DND-41 (cell line): ENCODE measurements around the gene SNCB.

Experiments
- ATAC-seq: fragments of 200-7000 bp; cut with Tn5 transposase; 3 replicates; pipeline ENCODE4 v1.9.1; 2021; ENCODE audit warnings: low read depth; ENCODE audit not compliant: insufficient read depth
- DNase-seq: peaks from one replicate; pipeline ENCODE4 v3.0.0-alpha.2; 2020
- H2AFZ ChIP-seq: 2 replicates; pipeline ENCODE4 v1.6.0; 2012; ENCODE audit warnings: low read depth, low read length
- H3K27ac ChIP-seq: 2 replicates; pipeline ENCODE4 v1.5.1; 2012; ENCODE audit warnings: low read length, inconsistent platforms
- H3K27me3 ChIP-seq: fragments of 200-600 bp; sonication (generic); 2 replicates; pipeline ENCODE4 v1.6.0; 2012; ENCODE audit warnings: low read length, mild to moderate bottlenecking, inconsistent platforms; ENCODE audit not compliant: insufficient read depth, poor library complexity
- H3K36me3 ChIP-seq: 2 replicates; pipeline ENCODE4 v1.5.1; 2012; ENCODE audit warnings: low read length, inconsistent platforms; ENCODE audit not compliant: insufficient read depth
- H3K4me1 ChIP-seq: 2 replicates; pipeline ENCODE4 v1.5.1; 2012; ENCODE audit warnings: mild to moderate bottlenecking, low read length; ENCODE audit not compliant: insufficient read depth
- H3K4me2 ChIP-seq: 2 replicates; pipeline ENCODE4 v1.6.0; 2012; ENCODE audit warnings: mild to moderate bottlenecking, moderate library complexity, low read length, inconsistent platforms; ENCODE audit not compliant: insufficient read depth
- H3K4me3 ChIP-seq, 2 experiments: fragments of 200-600 bp in 1 of 2; shearing (Covaris generic) in 1 of 2; 2 replicates each; pipeline ENCODE4 v1.5.1; 2012 to 2016; ENCODE audit warnings: inconsistent platforms in 2 of 2, low read length in 2 of 2, mild to moderate bottlenecking in 2 of 2, low read depth in 1 of 2, moderate library complexity in 1 of 2
- H3K79me2 ChIP-seq: 2 replicates; pipeline ENCODE4 v1.6.0; 2012; ENCODE audit warnings: low read length, inconsistent platforms; ENCODE audit not compliant: insufficient read depth
- H3K9ac ChIP-seq: 2 replicates; pipeline ENCODE4 v1.6.0; 2012; ENCODE audit warnings: low read depth, mild to moderate bottlenecking, inconsistent platforms, low read length, moderate library complexity
- H3K9me3 ChIP-seq: 2 replicates; pipeline ENCODE4 v1.5.1; 2012; ENCODE audit warnings: low read length, moderate library complexity, mild to moderate bottlenecking, inconsistent platforms; ENCODE audit not compliant: insufficient read depth, severe bottlenecking
- H4K20me1 ChIP-seq: 2 replicates; pipeline ENCODE4 v1.6.0; 2012; ENCODE audit warnings: low read length; ENCODE audit not compliant: insufficient read depth
- EZH2 ChIP-seq: IDR thresholded peaks from 3 replicates; pipeline ENCODE4 v1.6.1; 2012; ENCODE audit warnings: borderline replicate concordance, low read depth, mild to moderate bottlenecking, moderate library complexity, low read length, inconsistent platforms; ENCODE audit not compliant: severe bottlenecking
- TF ChIP-seq, protein P1 (sequence below): IDR thresholded peaks from 2 replicates; pipeline ENCODE4 v1.5.1; 2012; ENCODE audit warnings: borderline replicate concordance, low read length, moderate library complexity, mild to moderate bottlenecking; ENCODE audit not compliant: poor library complexity, severe bottlenecking; ENCODE audit errors: extremely low read depth

The SNCB gene

DNA sequence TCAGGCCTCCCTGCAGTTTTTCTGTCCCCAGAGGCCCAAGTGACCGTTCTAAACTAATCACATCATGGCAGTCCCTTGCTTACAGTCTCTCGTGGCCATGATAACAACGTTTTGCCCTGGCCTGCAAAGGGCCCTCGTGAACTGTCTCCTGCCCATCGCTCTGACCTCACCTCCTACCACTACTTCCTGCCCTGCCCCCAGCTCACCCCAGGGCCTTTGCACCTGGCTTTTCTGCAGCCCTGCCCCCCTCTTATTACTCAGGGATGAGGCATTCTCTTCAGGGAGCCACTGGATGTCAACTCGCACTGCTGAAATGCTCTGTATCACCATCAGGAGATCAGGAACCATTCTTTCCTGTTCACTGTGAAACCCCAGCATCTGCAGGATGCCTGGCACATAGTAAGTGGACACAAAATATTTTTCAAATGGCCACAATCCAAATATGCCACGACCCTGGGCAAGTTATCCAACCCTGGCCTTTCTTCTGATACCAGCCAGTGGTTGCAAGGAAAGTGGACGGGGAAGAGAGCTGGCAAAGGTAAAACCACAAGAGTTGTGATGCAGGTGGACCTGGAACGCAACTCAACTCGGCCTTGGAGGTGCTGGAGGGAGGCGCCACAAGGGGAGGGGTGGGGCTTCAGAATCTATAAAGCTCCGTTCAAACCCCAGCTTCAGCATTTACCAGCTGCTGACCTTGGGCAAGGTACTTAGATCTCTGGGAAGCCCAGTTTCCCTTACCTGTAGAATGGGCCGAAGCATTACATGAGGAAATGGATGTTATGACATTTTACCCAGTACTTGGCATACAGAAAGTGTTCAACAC lies 1.7 kb downstream of the SNCB start:
- no peak overlapping the region for H3K27ac ChIP-seq
- H3K9me3 ChIP-seq: no peaks in the 10 kb centered on the region
- TF ChIP-seq, protein P1, sequence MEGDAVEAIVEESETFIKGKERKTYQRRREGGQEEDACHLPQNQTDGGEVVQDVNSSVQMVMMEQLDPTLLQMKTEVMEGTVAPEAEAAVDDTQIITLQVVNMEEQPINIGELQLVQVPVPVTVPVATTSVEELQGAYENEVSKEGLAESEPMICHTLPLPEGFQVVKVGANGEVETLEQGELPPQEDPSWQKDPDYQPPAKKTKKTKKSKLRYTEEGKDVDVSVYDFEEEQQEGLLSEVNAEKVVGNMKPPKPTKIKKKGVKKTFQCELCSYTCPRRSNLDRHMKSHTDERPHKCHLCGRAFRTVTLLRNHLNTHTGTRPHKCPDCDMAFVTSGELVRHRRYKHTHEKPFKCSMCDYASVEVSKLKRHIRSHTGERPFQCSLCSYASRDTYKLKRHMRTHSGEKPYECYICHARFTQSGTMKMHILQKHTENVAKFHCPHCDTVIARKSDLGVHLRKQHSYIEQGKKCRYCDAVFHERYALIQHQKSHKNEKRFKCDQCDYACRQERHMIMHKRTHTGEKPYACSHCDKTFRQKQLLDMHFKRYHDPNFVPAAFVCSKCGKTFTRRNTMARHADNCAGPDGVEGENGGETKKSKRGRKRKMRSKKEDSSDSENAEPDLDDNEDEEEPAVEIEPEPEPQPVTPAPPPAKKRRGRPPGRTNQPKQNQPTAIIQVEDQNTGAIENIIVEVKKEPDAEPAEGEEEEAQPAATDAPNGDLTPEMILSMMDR: no peak
- TF ChIP-seq EZH2: no peak
- no peak for DNase-seq
- H3K4me1 ChIP-seq: no peaks in the 10 kb centered on the region
- H3K79me2 ChIP-seq: no peaks in the 10 kb centered on the region
- no peak overlapping the region for H3K4me3 ChIP-seq
- no peak for ATAC-seq
- no peaks in the 10 kb centered on the region for H4K20me1 ChIP-seq
- H3K4me2 ChIP-seq: no peak overlapping the region
- H3K36me3 ChIP-seq: no peaks in the 10 kb centered on the region
- no peak overlapping the region for H2AFZ ChIP-seq
- peaks cover 4% of the 10 kb centered on the region for H3K27me3 ChIP-seq
- H3K9ac ChIP-seq: no peak overlapping the region

DNA sequence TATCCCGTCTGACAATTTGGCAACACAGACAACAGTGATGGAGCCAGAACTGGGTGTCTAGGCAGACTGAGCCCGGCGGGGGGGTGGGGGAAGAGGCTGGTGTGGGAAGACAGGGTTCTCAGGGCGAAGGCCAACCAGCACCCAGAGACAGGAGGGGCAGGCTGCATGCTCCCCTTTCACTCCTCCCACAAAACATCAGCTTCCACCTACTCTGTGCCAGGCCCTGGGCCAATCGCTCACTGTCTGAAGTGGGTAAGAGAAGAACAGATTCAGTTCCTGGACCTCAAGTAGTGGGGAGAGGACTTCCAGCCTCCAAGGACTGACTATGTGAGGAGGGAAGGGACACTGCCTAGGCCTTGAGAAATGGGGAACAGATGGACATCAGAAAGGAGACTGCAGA lies 2.8 kb downstream of the SNCB start:
- Histone ChIP-seq H3K4me3 (no peak overlapping the region), H3K9ac (no peak overlapping the region), H3K27ac (no peak overlapping the region), H3K79me2 (no peaks in the 10 kb centered on the region), H2AFZ (no peak overlapping the region), H3K4me1 (no peaks in the 10 kb centered on the region), H3K27me3 (no peaks in the 10 kb centered on the region), H4K20me1 (no peaks in the 10 kb centered on the region), H3K4me2 (no peak overlapping the region), H3K36me3 (no peaks in the 10 kb centered on the region), H3K9me3 (no peaks in the 10 kb centered on the region)
- ATAC-seq (no peak), DNase-seq (no peak)
- TF ChIP-seq, protein P1: no peak
- TF ChIP-seq EZH2: no peak

DNA sequence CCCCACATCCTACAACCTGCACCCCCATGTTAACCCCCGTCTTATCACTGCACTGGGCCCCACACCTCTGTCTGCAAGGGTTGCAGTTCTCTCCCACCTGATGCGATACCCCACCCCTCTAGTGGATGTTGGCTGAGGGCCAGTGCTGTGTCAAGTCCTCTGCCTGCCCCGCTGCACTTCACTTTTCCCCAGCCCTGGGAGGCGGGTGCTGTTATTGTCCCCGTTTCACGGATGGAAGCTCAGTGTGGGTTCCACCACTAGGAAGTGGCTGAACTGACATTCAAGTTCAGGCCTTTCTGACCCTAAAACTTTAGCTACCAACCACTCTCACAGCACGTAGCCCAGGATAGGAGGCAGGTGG lies 3.5 kb downstream of the SNCB start:
- no peaks in the 10 kb centered on the region for H3K4me1 ChIP-seq
- no peak overlapping the region for H3K27ac ChIP-seq
- no peak overlapping the region for H3K4me3 ChIP-seq
- no peak overlapping the region for H2AFZ ChIP-seq
- ATAC-seq (no peak), DNase-seq (no peak)
- H3K79me2 ChIP-seq: no peaks in the 10 kb centered on the region
- H3K9me3 ChIP-seq: no peaks in the 10 kb centered on the region
- no peaks in the 10 kb centered on the region for H4K20me1 ChIP-seq
- no peak overlapping the region for H3K4me2 ChIP-seq
- no peak overlapping the region for H3K9ac ChIP-seq
- H3K36me3 ChIP-seq: no peaks in the 10 kb centered on the region
- TF ChIP-seq EZH2: no peak
- TF ChIP-seq, protein P1: no peak
- H3K27me3 ChIP-seq: no peaks in the 10 kb centered on the region
